Naive thymus-derived CD8-positive, alpha-beta T cell (primary cell): ENCODE results near the gene TPPP2. TPM values are rescaled to one million over a fixed set of nuclear protein-coding genes. Genes with fewer than 3 reads are reported as not detected.

Experiments
- ATAC-seq, 2 donors: fragments of 150-1000 bp; cut with Tn5 transposase in 1 of 2; sonication (Bioruptor Pico), chemical (Tn5 transposase) in 1 of 2; 1 replicate in 1 of 2; 2 replicates in 1 of 2; pipeline ENCODE4 v1.10.0; 2021; ENCODE audit warnings: mild to moderate bottlenecking in 2 of 2, moderate library complexity in 2 of 2
- POLR2A ChIA-PET: fragments of 350-600 bp; sonication (Branson Sonifier 250); formaldehyde crosslinking; loops from one replicate; lab custom pipeline; 2021; ENCODE audit warnings: antibody characterized with exemption; lab: Charles Lee
- DNase-seq, 10 donors: peaks; one replicate each; pipeline versions ENCODE4 v3.0.0 to v3.0.0-alpha.2; 2020 to 2022
- H3K27ac Mint-ChIP-seq, 10 donors: one replicate each; pipeline ENCODE4 v1.8.0; 2020 to 2022; ENCODE audit warnings: mild to moderate bottlenecking in 10 of 10, mixed read lengths in 10 of 10, moderate library complexity in 4 of 10, inconsistent platforms in 1 of 10
- H3K27me3 Mint-ChIP-seq, 5 donors: one replicate each; pipeline ENCODE4 v1.8.0; 2021 to 2022; ENCODE audit warnings: mixed read lengths in 5 of 5
- H3K36me3 Mint-ChIP-seq, 3 donors: one replicate each; pipeline ENCODE4 v1.8.0; 2020 to 2022; ENCODE audit warnings: mixed read lengths in 3 of 3, mild to moderate bottlenecking in 2 of 3, inconsistent platforms in 1 of 3
- H3K4me1 Mint-ChIP-seq, 4 donors: one replicate each; pipeline ENCODE4 v1.8.0; 2021 to 2022; ENCODE audit warnings: mixed read lengths in 4 of 4
- H3K4me3 Mint-ChIP-seq, 10 donors: one replicate each; pipeline ENCODE4 v1.8.0; 2020 to 2022; ENCODE audit warnings: mild to moderate bottlenecking in 10 of 10, mixed read lengths in 10 of 10, moderate library complexity in 6 of 10, inconsistent platforms in 1 of 10
- H3K9me3 Mint-ChIP-seq, 9 donors: one replicate each; pipeline ENCODE4 v1.8.0; 2020 to 2022; ENCODE audit warnings: mixed read lengths in 9 of 9, mild to moderate bottlenecking in 3 of 9, inconsistent platforms in 1 of 9, moderate library complexity in 1 of 9
- polyA plus RNA-seq, 3 donors: library from polyadenylated mRNA; unstranded; fragments of 300-500 nt; fragmentation: Illumina TruSeq; gene quantifications; one replicate each; pipeline ENCODE4 v1.2.3, GENCODE V29; 2021
- total RNA-seq, 8 experiments: library from RNA in 2 of 8; stranded (reverse) in 2 of 8; gene quantifications; one replicate each; pipeline ENCODE4 v1.2.3 and lab custom pipeline; 2021 to 2026

Gene TPPP2
- total and polyA plus RNA-seq, 5 experiments from 2014 or later, result not detected

DNA sequence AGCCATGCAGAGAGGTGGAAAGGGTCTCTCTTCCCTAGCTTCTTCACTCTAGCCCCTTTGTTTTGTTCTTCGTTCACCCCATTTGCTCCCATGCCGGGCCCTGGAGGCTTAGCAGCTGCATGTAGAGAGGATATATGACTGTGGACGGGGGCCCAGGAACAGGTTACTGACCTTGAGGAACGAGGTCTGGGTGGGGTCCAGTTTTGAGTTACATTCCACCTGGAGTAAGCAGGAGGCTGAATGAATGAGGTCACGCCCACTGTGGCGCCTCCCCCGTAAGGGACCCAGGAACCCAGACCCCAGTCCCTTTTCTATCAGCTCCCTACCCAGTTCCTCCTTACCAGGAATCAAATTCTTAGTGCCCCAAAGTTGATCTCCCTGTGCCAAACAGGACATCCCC, 11.7 kb upstream of the TPPP2 start:
- POLR2A ChIA-PET, result interaction anchor here (1.4 kb wide), 1 partner anchor 86 kb away, joined by 4 read pairs; no protein-coding TSS in a partner anchor
- Mint-ChIP-seq H3K9me3 (no peaks in the 10 kb centered on the region), H3K4me3 (no peak overlapping the region), H3K36me3 (peaks cover 0 to 45% (median 8%) of the 10 kb centered on the region in 3 donors), H3K27me3 (peaks cover 0 to 13% (median 2%) of the 10 kb centered on the region in 5 donors), H3K4me1 (peaks cover 13 to 14% (median 14%) of the 10 kb centered on the region in 4 donors), H3K27ac (peak overlapping the region in 2 of 10 donors; percentile 50 to 51)
- DNase-seq, result no peak
- ATAC-seq, result no peak

DNA sequence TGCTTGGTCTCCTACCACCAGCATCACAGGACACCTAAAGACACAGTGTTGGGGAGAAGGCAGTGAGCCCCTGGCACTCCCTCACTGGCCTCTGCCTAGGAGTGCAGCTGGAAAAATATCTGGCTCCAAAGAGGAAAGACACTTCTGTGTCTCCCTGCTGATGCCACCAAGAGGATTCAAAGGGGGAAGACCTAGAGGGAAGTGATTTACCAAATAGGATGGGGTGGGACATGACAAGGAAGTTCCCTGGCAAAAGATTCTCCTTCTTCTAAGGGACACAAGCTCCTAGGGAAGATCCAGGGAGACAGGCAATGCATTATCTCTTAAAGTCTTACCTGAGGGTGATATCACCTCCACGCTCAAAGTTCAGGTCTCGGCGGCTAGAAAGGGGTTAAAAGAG, 11.2 kb upstream of the TPPP2 start:
- Mint-ChIP-seq H3K4me3 (no peak overlapping the region), H3K4me1 (peaks cover 14 to 18% (median 18%) of the 10 kb centered on the region in 4 donors), H3K27ac (peak overlapping the region in 1 of 10 donors; percentile 51), H3K36me3 (peaks cover 0 to 45% (median 8%) of the 10 kb centered on the region in 3 donors), H3K9me3 (no peaks in the 10 kb centered on the region), H3K27me3 (peaks cover 0 to 13% (median 2%) of the 10 kb centered on the region in 5 donors)
- DNase-seq (no peak), ATAC-seq (no peak)
- POLR2A ChIA-PET, result no interaction called here

DNA sequence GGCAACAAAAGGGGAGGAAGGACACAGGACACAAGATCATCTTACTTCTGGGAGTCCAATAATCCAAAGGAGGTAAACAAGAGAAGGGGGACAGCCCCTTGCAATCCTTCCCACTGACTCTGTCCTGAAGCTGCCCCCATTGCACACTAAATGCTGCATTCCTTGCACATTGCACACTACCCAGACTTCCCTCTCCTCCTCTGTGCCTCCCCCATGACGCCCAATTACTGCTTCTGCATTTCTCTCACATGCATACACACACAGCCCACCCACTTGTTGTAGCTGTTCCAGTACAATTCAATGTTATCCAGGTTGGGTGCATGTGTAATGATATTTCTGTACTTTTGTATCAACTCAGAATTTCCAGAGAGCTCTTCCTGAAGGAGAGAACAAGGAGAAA, 10.7 kb upstream of the TPPP2 start:
- Mint-ChIP-seq H3K9me3 (no peaks in the 10 kb centered on the region), H3K36me3 (peaks cover 0 to 45% (median 8%) of the 10 kb centered on the region in 3 donors), H3K4me3 (no peak overlapping the region), H3K27ac (no peak overlapping the region), H3K27me3 (peaks cover 0 to 11% (median under 1%) of the 10 kb centered on the region in 5 donors), H3K4me1 (peaks cover 20 to 24% (median 23%) of the 10 kb centered on the region in 4 donors)
- POLR2A ChIA-PET, result interaction anchor here (0.7 kb wide), 1 partner anchor 77 kb away, joined by 4 read pairs; no protein-coding TSS in a partner anchor
- no peak for DNase-seq
- no peak for ATAC-seq

DNA sequence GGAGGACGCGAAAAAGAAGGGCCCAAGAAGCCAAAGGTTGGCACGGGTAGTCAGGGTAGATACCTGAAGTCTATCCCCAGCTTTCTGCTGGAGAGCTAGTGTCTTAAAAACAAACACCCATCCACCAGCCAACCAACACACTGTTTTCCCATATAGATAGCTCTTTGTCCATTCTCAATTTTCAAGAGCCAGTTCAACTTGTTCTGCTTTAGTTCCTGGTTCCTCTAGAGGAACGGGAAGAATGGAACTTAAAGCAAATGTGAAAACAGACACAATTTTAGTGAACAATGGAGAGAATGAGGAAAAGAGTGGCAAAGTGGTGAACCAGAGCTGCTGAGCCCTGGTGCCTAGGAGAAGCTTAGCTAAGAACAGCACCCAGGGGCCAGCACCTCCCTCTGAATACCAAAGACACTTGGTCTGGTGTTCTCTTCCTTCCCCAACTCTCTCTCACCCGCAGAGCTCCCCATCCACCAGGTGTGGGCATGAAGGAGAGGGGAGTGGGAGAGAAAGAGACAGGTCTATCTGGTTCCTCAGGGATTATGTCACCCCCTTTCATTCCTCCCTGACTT, 9.0 kb upstream of the TPPP2 start:
- DNase-seq, result no peak
- H3K4me3 Mint-ChIP-seq, result no peak overlapping the region
- peaks cover 0 to 7% (median 0%) of the 10 kb centered on the region in 5 donors for H3K27me3 Mint-ChIP-seq
- no peak for ATAC-seq
- POLR2A ChIA-PET, result interaction anchor here (1.5 kb wide), 1 partner anchor 12 kb away, joined by 3 read pairs; no protein-coding TSS in a partner anchor
- H3K9me3 Mint-ChIP-seq, result no peaks in the 10 kb centered on the region
- H3K4me1 Mint-ChIP-seq, result peaks cover 21 to 25% (median 24%) of the 10 kb centered on the region in 4 donors
- H3K36me3 Mint-ChIP-seq, result peaks cover 0 to 45% (median 8%) of the 10 kb centered on the region in 3 donors
- H3K27ac Mint-ChIP-seq, result peak overlapping the region in 1 of 10 donors; percentile 15

DNA sequence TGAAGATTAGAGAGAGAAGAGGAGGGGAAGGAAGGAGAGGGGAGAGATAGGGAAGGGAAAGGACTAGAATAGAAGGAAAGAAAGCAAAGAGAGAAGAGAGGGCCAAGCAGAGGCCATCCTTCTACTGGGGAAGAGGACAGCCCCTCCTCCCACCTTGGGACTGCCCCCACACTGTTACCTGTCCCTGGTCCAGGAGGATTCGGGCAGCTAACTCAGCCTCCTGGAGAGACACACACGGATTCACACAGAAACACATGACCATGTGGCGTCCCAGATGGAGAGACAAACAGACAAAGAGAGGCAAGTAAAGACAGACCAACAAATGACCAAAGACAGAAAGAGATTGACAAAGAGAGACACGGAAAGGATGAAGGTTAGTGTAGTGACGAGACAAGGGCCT, 7.3 kb upstream of the TPPP2 start:
- peaks cover 0 to 7% (median 0%) of the 10 kb centered on the region in 5 donors for H3K27me3 Mint-ChIP-seq
- H3K9me3 Mint-ChIP-seq, result no peaks in the 10 kb centered on the region
- peak overlapping the region in 5 of 10 donors; percentile 32 to 58 (median 38) for H3K27ac Mint-ChIP-seq
- POLR2A ChIA-PET, result interaction anchor here (2.4 kb wide), 1 partner anchor 81 kb away, joined by 12 read pairs; no protein-coding TSS in a partner anchor
- H3K4me3 Mint-ChIP-seq, result peak overlapping the region; percentile 3 to 94 (median 46)
- DNase-seq, result no peak
- peaks cover 0 to 41% (median 5%) of the 10 kb centered on the region in 3 donors for H3K36me3 Mint-ChIP-seq
- ATAC-seq, result no peak
- peaks cover 21 to 26% (median 24%) of the 10 kb centered on the region in 4 donors for H3K4me1 Mint-ChIP-seq

DNA sequence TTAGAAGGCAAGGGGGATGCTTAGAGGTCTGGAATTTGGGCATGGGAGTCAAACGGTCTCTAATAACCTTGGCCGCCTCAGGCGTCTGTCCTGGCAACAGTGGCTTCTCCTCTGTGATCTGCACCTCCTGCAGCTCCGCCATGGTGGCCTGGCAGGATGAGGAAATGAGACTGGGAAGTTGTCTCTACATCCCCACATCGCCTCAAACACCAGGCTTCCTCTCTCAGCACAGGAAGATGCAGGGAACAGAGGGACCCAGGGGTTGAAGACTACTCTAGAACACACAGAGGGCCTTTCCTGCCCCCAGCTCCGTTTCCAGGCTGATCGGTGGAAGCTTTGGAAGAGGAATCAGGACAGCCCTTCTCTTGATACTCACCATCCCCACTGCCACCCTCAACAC, 6.8 kb upstream of the TPPP2 start:
- H3K4me1 Mint-ChIP-seq, result peaks cover 21 to 26% (median 24%) of the 10 kb centered on the region in 4 donors
- peak overlapping the region in 2 of 10 donors; percentile 36 to 94 for H3K27ac Mint-ChIP-seq

DNA sequence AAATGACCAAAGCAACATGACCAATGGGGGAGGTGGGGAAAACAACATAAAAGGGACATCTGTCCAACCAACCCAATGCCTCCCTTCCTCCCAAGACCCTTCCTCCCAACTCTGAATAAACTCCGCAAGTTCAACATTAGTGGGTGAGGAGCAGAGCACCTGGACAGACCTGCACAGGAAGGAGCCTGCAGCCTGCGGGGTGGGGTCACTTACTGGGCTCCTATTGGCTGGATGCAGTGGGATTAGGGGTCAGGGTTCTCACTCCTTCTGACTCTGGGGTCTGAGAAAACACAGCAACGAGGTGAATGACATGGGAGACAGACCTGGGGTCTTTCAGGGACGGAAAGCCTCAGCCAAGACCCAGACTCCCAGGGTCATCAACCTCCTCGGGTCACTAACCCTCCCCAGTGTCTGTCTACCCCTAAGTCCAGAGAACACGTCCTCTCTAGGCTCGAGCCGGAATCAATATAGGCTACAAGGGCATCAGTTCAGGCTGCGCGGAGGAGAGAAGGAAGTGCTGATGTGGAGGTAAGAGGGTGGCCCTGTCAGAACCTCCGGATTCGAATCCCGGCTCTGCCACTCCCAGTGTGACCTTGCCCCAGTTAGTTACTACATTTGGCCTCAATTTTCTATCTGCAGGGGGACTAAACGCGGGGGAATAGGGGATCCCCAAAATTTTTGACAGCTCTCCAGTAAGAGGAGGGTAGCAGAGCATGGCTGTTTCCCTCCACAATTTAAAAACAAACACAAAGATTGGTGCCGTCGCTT, 6.0 kb upstream of the TPPP2 start:
- H3K27me3 Mint-ChIP-seq, result peaks cover 0 to 7% (median 0%) of the 10 kb centered on the region in 5 donors
- peaks cover 0 to 30% (median 3%) of the 10 kb centered on the region in 3 donors for H3K36me3 Mint-ChIP-seq
- DNase-seq (peak in 4 of 10 donors; percentile 1 to 27 (median 19)), ATAC-seq (peak; percentile 21 to 22)
- no peaks in the 10 kb centered on the region for H3K9me3 Mint-ChIP-seq
- peak overlapping the region; percentile 41 to 94 (median 84) for H3K27ac Mint-ChIP-seq
- H3K4me1 Mint-ChIP-seq, result peaks cover 21 to 26% (median 24%) of the 10 kb centered on the region in 4 donors
- POLR2A ChIA-PET, result interaction anchor here (0.8 to 2.4 kb wide), 5 partner anchors 8 to 681 kb away, joined by 3 to 12 read pairs (median 5); partner anchors contain the start of gene RNASE13
- H3K4me3 Mint-ChIP-seq, result peak overlapping the region; percentile 86 to 96 (median 93)

More for the DNA sequence above, 6.8 kb upstream of the TPPP2 start:
- Mint-ChIP-seq H3K4me3 (peak overlapping the region; percentile 3 to 96 (median 88)), H3K9me3 (no peaks in the 10 kb centered on the region), H3K36me3 (peaks cover 0 to 37% (median 3%) of the 10 kb centered on the region in 3 donors), H3K27me3 (peaks cover 0 to 7% (median 0%) of the 10 kb centered on the region in 5 donors)
- ATAC-seq (no peak), DNase-seq (no peak)
- POLR2A ChIA-PET, result interaction anchor here (0.8 to 2.4 kb wide), 2 partner anchors 9 to 81 kb away, joined by 3 to 12 read pairs; no protein-coding TSS in a partner anchor

DNA sequence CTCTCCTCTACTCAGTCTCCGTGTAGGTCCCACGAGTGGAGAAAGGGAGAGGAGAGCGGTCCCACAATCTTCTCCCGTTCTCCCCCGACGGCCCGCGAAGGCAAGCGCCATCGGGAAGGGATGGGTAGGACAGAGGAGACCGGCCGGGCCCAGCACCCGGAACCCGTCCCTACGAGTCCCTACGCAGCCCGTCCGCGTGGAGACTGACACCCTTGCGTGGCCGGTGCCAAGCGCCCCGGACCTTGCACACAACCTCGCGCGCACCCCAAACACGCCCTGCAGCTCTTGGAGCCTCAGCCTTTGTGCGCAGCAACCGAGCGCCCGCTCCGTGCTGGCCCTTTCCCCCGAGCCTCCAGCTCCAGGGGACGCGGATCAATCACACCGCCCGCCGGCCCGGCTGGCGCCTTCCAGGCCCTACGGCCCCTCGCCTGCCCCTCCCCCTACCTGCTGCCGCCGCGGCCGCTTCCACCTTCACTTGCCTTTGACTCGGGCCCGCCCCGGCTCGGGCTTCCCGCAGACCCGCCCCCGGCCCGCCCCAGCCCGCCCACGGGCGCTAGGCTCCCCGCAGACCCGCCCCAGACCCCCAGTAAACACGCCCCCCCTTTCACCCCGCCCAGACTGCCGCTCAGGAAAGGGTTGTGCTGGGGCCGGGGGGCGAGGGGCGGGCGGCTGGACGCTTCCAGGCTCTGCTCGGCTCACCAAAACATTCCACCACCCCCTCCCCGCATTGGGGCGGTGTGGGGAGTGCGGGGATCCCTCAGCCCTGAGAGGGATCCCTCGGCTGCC, 5.2 kb upstream of the TPPP2 start, which contains the start of gene NDRG2:
NDRG2 (minus strand) TSS at position 477 of the 786 bp plus-strand sequence. CDS start 1,746 bp downstream, outside the sequence.
- peak; percentile 88 to 90 for ATAC-seq
- H3K27me3 Mint-ChIP-seq, result peaks cover 0 to 7% (median 0%) of the 10 kb centered on the region in 5 donors
- POLR2A ChIA-PET, result interaction anchor here (1.1 to 2.4 kb wide), 4 partner anchors 10 to 682 kb away, joined by 3 to 12 read pairs (median 6); partner anchors contain the start of gene RNASE13
- peaks cover 0 to 23% (median 3%) of the 10 kb centered on the region in 3 donors for H3K36me3 Mint-ChIP-seq
- H3K4me1 Mint-ChIP-seq, result peaks cover 21 to 26% (median 24%) of the 10 kb centered on the region in 4 donors
- peak; percentile 58 to 88 (median 74) for DNase-seq
- no peaks in the 10 kb centered on the region for H3K9me3 Mint-ChIP-seq
- peak within 1 kb of the TSS; percentile 61 to 94 (median 88) for H3K27ac Mint-ChIP-seq
- peak within 1 kb of the TSS; percentile 86 to 96 (median 93) for H3K4me3 Mint-ChIP-seq

DNA sequence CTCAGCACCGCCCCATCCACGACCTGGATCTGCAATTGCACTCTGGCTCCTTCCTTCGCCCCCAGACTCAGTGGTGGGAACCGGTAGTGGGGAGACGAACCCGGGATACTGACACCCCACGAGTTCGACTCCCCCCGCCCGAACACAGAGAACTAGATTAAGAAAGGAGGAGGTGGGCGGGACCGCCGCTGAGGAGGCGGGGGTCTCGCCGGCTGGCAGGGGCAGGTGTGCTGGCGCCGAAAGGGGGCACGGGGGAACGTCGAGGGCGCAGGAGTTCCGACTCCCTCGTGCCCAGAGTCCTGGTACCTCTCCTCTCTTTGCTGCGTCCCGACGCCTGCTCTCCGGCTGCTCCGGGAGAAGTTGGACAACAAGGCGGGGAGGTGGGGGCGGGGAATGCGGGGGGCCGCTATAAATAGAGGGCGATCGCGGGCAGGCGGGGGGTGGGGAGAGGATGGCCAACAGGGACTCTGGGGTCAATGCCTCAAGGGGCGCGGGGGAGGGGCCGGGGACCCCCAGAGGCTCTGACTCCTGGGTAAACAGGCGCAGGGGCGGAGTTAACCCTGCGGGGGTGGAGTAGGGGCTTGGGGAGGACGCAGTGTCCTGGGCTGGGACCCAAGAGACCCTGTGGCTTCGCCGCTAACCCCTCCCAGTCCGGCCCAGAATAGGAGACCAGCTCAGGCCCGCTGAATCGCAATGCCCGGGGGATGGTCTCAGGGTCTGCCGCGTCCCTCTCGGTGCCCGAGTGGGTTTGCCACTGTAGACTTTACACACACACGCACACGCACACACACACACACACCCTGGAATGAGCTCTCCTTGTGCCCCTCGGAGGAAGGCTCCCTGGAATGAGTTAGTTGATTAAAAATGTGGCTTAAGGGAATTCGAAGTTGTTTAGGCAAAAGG, 4.4 kb upstream of the TPPP2 start:
- peaks cover 0 to 14% (median 3%) of the 10 kb centered on the region in 3 donors for H3K36me3 Mint-ChIP-seq
- H3K4me1 Mint-ChIP-seq, result peaks cover 21 to 26% (median 24%) of the 10 kb centered on the region in 4 donors
- ATAC-seq (no peak), DNase-seq (peak in 3 of 10 donors; percentile 10 to 34 (median 24))
- POLR2A ChIA-PET, result interaction anchor here (1.4 to 2.4 kb wide), 2 partner anchors 11 to 78 kb away, joined by 5 to 12 read pairs; no protein-coding TSS in a partner anchor
- H3K9me3 Mint-ChIP-seq, result no peaks in the 10 kb centered on the region
- H3K4me3 Mint-ChIP-seq, result peak overlapping the region; percentile 86 to 96 (median 93)
- peaks cover 0 to 7% (median 0%) of the 10 kb centered on the region in 5 donors for H3K27me3 Mint-ChIP-seq
- H3K27ac Mint-ChIP-seq, result peak overlapping the region in 8 of 10 donors; percentile 26 to 93 (median 84)

DNA sequence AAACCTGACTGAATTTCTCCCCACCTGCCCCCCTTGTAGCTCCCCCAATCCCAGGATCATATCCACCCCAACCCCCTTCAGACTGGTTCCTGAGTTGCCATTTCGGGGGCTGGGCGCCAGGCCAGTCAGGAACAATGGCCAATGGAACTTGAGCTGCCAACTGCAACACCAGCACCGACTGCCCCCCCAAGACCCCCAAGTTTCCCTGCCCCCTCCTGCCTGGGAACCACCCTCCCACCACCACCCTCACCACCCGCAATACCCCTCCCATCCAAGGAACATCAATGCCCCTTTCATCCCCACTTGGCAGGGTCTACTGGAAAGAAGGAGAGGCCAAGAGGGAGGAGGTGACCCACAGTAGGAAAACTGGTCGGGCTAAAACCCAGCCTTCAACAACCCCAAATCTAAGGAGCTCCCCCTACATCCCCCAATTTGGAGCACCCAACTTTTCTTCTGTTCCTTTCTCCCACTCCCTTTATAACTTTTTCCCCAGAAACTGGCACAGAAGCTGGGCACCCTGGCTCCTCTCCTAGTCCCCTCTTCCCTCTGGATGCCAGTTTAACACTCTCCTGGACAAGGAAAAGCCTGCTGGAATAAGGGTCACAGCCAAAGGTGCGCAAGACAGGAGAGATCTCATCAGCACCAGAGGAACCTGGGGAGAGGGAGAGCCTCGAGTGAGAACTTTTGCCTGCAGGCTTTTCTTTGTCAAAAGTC, 3.6 kb upstream of the TPPP2 start:
- peaks cover 0 to 7% (median 0%) of the 10 kb centered on the region in 5 donors for H3K27me3 Mint-ChIP-seq
- DNase-seq, result no peak
- peaks cover 21 to 26% (median 24%) of the 10 kb centered on the region in 4 donors for H3K4me1 Mint-ChIP-seq
- ATAC-seq, result no peak
- H3K9me3 Mint-ChIP-seq, result no peaks in the 10 kb centered on the region
- H3K4me3 Mint-ChIP-seq, result peak overlapping the region; percentile 46 to 96 (median 80)
- POLR2A ChIA-PET, result interaction anchor here (1.1 kb wide), 1 partner anchor 78 kb away, joined by 3 read pairs; no protein-coding TSS in a partner anchor
- peak overlapping the region in 6 of 10 donors; percentile 2 to 81 (median 56) for H3K27ac Mint-ChIP-seq
- peaks cover 0 to 6% (median 2%) of the 10 kb centered on the region in 3 donors for H3K36me3 Mint-ChIP-seq
